GM23338 (cell line): Measurements from ENCODE around the gene C5AR1. TPM values are rescaled to one million over a fixed set of nuclear protein-coding genes. Genes with fewer than 3 reads are reported as not detected.

Experiments used
- ATAC-seq: fragments of 200-7000 bp; cut with Tn5 transposase; 3 replicates; pipeline ENCODE4 v1.9.1; 2020
- DNase-seq: peaks from one replicate; pipeline ENCODE4 v3.0.0-alpha.2; 2015; ENCODE audit warnings: low spot score
- H2AFZ ChIP-seq: fragments of 200-600 bp; sonication (generic); 2 replicates; pipeline ENCODE4 v1.8.0; 2016; ENCODE audit warnings: antibody characterized with exemption, mild to moderate bottlenecking, moderate library complexity
- H3F3A ChIP-seq: fragments of 200-600 bp; sonication (generic); replicated peaks from 2 replicates; pipeline ENCODE4 v1.8.0; 2017; ENCODE audit warnings: antibody characterized with exemption, mixed run types, low read depth
- H3K27ac ChIP-seq: fragments of 200-600 bp; sonication (generic); 2 replicates; pipeline ENCODE4 v1.6.1; 2016; ENCODE audit warnings: low read depth
- H3K27me3 ChIP-seq: fragments of 200-600 bp; sonication (generic); 2 replicates; pipeline ENCODE4 v1.8.0; 2016; ENCODE audit warnings: mild to moderate bottlenecking, mixed run types, moderate library complexity; ENCODE audit not compliant: insufficient read depth
- H3K36me3 ChIP-seq: fragments of 200-600 bp; sonication (generic); 2 replicates; pipeline ENCODE4 v1.8.0; 2016; ENCODE audit warnings: mild to moderate bottlenecking; ENCODE audit not compliant: insufficient read depth
- H3K4me1 ChIP-seq: fragments of 200-600 bp; sonication (generic); 2 replicates; pipeline ENCODE4 v1.8.0; 2016; ENCODE audit warnings: mild to moderate bottlenecking, moderate library complexity; ENCODE audit not compliant: insufficient read depth
- H3K4me2 ChIP-seq: fragments of 200-600 bp; sonication (generic); 2 replicates; pipeline ENCODE4 v1.7.1; 2017; ENCODE audit warnings: mixed run types
- H3K4me3 ChIP-seq: fragments of 200-600 bp; sonication (generic); 2 replicates; pipeline ENCODE4 v1.6.1; 2016; ENCODE audit warnings: mixed run types
- H3K79me2 ChIP-seq: fragments of 200-600 bp; sonication (generic); replicated peaks from 2 replicates; pipeline ENCODE4 v1.8.0; 2017; ENCODE audit warnings: mild to moderate bottlenecking; ENCODE audit not compliant: insufficient read depth
- H3K9me2 ChIP-seq: fragments of 200-600 bp; sonication (generic); 2 replicates; pipeline ENCODE4 v1.8.0; 2017; ENCODE audit not compliant: insufficient read depth
- H4K20me1 ChIP-seq: fragments of 200-600 bp; sonication (generic); replicated peaks from 2 replicates; pipeline ENCODE4 v1.8.0; 2017; ENCODE audit warnings: mild to moderate bottlenecking; ENCODE audit not compliant: insufficient read depth
- H3K27ac Mint-ChIP-seq: 2 replicates; pipeline ENCODE4 v1.8.0; 2020; ENCODE audit warnings: inconsistent platforms, mild to moderate bottlenecking, moderate library complexity, mixed read lengths
- H3K27me3 Mint-ChIP-seq: 3 replicates; pipeline ENCODE4 v1.8.0; 2022; ENCODE audit warnings: low read depth, mild to moderate bottlenecking, moderate library complexity, mixed read lengths, inconsistent platforms; ENCODE audit not compliant: insufficient read depth, poor library complexity
- H3K36me3 Mint-ChIP-seq: 3 replicates; pipeline ENCODE4 v1.8.0; 2021; ENCODE audit warnings: low read depth, mild to moderate bottlenecking, inconsistent platforms, moderate library complexity, mixed read lengths
- H3K4me1 Mint-ChIP-seq: 3 replicates; pipeline ENCODE4 v1.8.0; 2020; ENCODE audit warnings: mild to moderate bottlenecking, inconsistent platforms, mixed read lengths
- H3K4me3 Mint-ChIP-seq: 3 replicates; pipeline ENCODE4 v1.8.0; 2021; ENCODE audit warnings: moderate library complexity, mild to moderate bottlenecking, inconsistent platforms, mixed read lengths
- H3K9me3 Mint-ChIP-seq: 3 replicates; pipeline ENCODE4 v1.8.0; 2020; ENCODE audit warnings: moderate library complexity, mild to moderate bottlenecking, inconsistent platforms, mixed read lengths
- CREB1 ChIP-seq: fragments of 250-450 bp; sonication (Bioruptor Pico); IDR thresholded peaks from 2 replicates; pipeline ENCODE4 v1.5.0; 2020; ENCODE audit warnings: low read depth, mild to moderate bottlenecking, moderate library complexity
- CTCF ChIP-seq, 2 experiments: fragments of 200-600 bp in 1 of 2; sonication (generic) in 1 of 2; conservative IDR thresholded peaks; 2 replicates each; pipeline versions ENCODE4 v1.5.1 to v1.6.1; 2016 to 2017; ENCODE audit warnings: antibody characterized with exemption in 2 of 2, low read depth in 2 of 2, mild to moderate bottlenecking in 2 of 2, moderate library complexity in 1 of 2
- ETS1 ChIP-seq: IDR thresholded peaks from 2 replicates; pipeline ENCODE4 v1.6.1; 2016; ENCODE audit warnings: antibody characterized with exemption
- EZH2 ChIP-seq: fragments of 200-600 bp; sonication (generic); IDR thresholded peaks from one replicate; pipeline ENCODE4 v1.8.0; 2017; ENCODE audit warnings: antibody characterized with exemption, mild to moderate bottlenecking, low read depth; ENCODE audit not compliant: unreplicated experiment
- EZH2phosphoT487 ChIP-seq: fragments of 200-600 bp; sonication (generic); IDR thresholded peaks from one replicate; pipeline ENCODE4 v1.8.1; 2018; ENCODE audit warnings: antibody characterized with exemption; ENCODE audit not compliant: unreplicated experiment
- JUNB ChIP-seq: IDR thresholded peaks from one replicate; pipeline ENCODE4 v1.6.1; 2016; ENCODE audit warnings: antibody characterized with exemption; ENCODE audit not compliant: unreplicated experiment
- NANOG ChIP-seq: IDR thresholded peaks from 2 replicates; pipeline ENCODE4 v1.6.1; 2016; ENCODE audit warnings: antibody characterized with exemption, borderline replicate concordance
- POLR2AphosphoS5 ChIP-seq: IDR thresholded peaks from 2 replicates; pipeline ENCODE4 v1.6.1; 2016; ENCODE audit warnings: antibody characterized with exemption, low read depth
- STAT1 ChIP-seq: IDR thresholded peaks from one replicate; pipeline ENCODE4 v1.6.1; 2016; ENCODE audit warnings: antibody characterized with exemption; ENCODE audit not compliant: unreplicated experiment
- ZNF114 ChIP-seq: fragments of 250-450 bp; sonication (Bioruptor Pico); IDR thresholded peaks from 2 replicates; pipeline ENCODE4 v1.5.0; 2020; ENCODE audit warnings: mild to moderate bottlenecking, moderate library complexity
- ZNF331 ChIP-seq: fragments of 250-450 bp; sonication (Bioruptor Pico); IDR thresholded peaks from 2 replicates; pipeline ENCODE4 v1.5.0; 2020; ENCODE audit warnings: low read depth, mild to moderate bottlenecking, moderate library complexity
- polyA plus RNA-seq: library from polyadenylated mRNA; unstranded; fragments of >200 nt; fragmentation: Nextera tagmentation; extraction: Ambion mirVana; gene quantifications from 2 replicates; pipeline ENCODE4 v1.2.1, GENCODE V29; 2016
- total RNA-seq: library from RNA; depleted of rRNA; stranded (reverse); fragments of >200 nt; shearing (Covaris generic); gene quantifications from 2 replicates; pipeline ENCODE4 v1.2.3, GENCODE V29; 2014
- TF ChIP-seq, protein P1 (sequence below): IDR thresholded peaks from one replicate; pipeline ENCODE4 v1.6.1; 2018; ENCODE audit warnings: antibody characterized with exemption; ENCODE audit not compliant: unreplicated experiment

The C5AR1 gene
- total and polyA plus RNA-seq, 2 experiments from 2014 or later, result 0.08 TPM; not detected in 1

- no peaks in the 10 kb centered on the region for H3K79me2 ChIP-seq
- no peaks in the 10 kb centered on the region for H3K4me1 ChIP-seq
- no peak overlapping the region for H3K27ac Mint-ChIP-seq
- H3K4me1 Mint-ChIP-seq, result no peaks in the 10 kb centered on the region
- H4K20me1 ChIP-seq, result no peaks in the 10 kb centered on the region
- H3K36me3 ChIP-seq, result no peaks in the 10 kb centered on the region
- no peak overlapping the region for H3K4me3 Mint-ChIP-seq
- TF ChIP-seq NANOG, result no peak
- no peak for TF ChIP-seq ETS1
- no peak for TF ChIP-seq CREB1 (CRISPR knock-in tag)
- TF ChIP-seq EZH2, result no peak
- TF ChIP-seq, protein P1, sequence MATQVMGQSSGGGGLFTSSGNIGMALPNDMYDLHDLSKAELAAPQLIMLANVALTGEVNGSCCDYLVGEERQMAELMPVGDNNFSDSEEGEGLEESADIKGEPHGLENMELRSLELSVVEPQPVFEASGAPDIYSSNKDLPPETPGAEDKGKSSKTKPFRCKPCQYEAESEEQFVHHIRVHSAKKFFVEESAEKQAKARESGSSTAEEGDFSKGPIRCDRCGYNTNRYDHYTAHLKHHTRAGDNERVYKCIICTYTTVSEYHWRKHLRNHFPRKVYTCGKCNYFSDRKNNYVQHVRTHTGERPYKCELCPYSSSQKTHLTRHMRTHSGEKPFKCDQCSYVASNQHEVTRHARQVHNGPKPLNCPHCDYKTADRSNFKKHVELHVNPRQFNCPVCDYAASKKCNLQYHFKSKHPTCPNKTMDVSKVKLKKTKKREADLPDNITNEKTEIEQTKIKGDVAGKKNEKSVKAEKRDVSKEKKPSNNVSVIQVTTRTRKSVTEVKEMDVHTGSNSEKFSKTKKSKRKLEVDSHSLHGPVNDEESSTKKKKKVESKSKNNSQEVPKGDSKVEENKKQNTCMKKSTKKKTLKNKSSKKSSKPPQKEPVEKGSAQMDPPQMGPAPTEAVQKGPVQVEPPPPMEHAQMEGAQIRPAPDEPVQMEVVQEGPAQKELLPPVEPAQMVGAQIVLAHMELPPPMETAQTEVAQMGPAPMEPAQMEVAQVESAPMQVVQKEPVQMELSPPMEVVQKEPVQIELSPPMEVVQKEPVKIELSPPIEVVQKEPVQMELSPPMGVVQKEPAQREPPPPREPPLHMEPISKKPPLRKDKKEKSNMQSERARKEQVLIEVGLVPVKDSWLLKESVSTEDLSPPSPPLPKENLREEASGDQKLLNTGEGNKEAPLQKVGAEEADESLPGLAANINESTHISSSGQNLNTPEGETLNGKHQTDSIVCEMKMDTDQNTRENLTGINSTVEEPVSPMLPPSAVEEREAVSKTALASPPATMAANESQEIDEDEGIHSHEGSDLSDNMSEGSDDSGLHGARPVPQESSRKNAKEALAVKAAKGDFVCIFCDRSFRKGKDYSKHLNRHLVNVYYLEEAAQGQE, result no peak
- no peak overlapping the region for H3K27ac ChIP-seq
- H3K4me3 ChIP-seq, result no peak overlapping the region
- no peaks in the 10 kb centered on the region for H3K36me3 Mint-ChIP-seq
- DNase-seq (no peak), ATAC-seq (no peak)
- H3K9me3 Mint-ChIP-seq, result peaks cover 6% of the 10 kb centered on the region
- H3K4me2 ChIP-seq, result no peak overlapping the region
- no peak overlapping the region for H2AFZ ChIP-seq
- H3K27me3 Mint-ChIP-seq, result peaks cover 6% of the 10 kb centered on the region
- no peaks in the 10 kb centered on the region for H3K9me2 ChIP-seq
- no peaks in the 10 kb centered on the region for H3F3A ChIP-seq
- H3K27me3 ChIP-seq, result no peaks in the 10 kb centered on the region
Measured at GRCh38 chr19:47310819-47311218, 1.2 kb downstream of the C5AR1 start.

GRCh38 chr19:47312366-47313006, 2.8 kb downstream of the C5AR1 start:
- H3K36me3 Mint-ChIP-seq, result no peaks in the 10 kb centered on the region
- TF ChIP-seq EZH2phosphoT487 (no peak), EZH2 (no peak), JUNB (no peak), STAT1 (no peak), CTCF (conservative IDR thresholded peaks at IDR 0.05; ENCODE audit: low read depth in 2 of 2) (no peak), ZNF331 (CRISPR knock-in tag) (no peak), ZNF114 (CRISPR knock-in tag) (no peak), ETS1 (no peak), POLR2AphosphoS5 (no peak), CREB1 (CRISPR knock-in tag) (no peak), NANOG (no peak)
- TF ChIP-seq, protein P1, result no peak

More at GRCh38 chr19:47312366-47313006, 2.8 kb downstream of the C5AR1 start:
- no peaks in the 10 kb centered on the region for H3K36me3 ChIP-seq
- no peaks in the 10 kb centered on the region for H3K9me2 ChIP-seq
- H3K27me3 ChIP-seq, result no peaks in the 10 kb centered on the region
- H3F3A ChIP-seq, result no peaks in the 10 kb centered on the region
- Mint-ChIP-seq H3K27ac (no peak overlapping the region), H3K4me3 (no peak overlapping the region), H3K4me1 (no peaks in the 10 kb centered on the region), H3K9me3 (peaks cover 3% of the 10 kb centered on the region; the same call in 1 of the 3 replicates), H3K27me3 (peaks cover 7% of the 10 kb centered on the region)
- ATAC-seq (no peak), DNase-seq (no peak)
- no peak overlapping the region for H3K4me2 ChIP-seq
- no peak overlapping the region for H3K27ac ChIP-seq
- H3K4me1 ChIP-seq, result no peaks in the 10 kb centered on the region
- no peaks in the 10 kb centered on the region for H4K20me1 ChIP-seq
- no peaks in the 10 kb centered on the region for H3K79me2 ChIP-seq
- no peak overlapping the region for H2AFZ ChIP-seq
- no peak overlapping the region for H3K4me3 ChIP-seq
